GM21447 (cell line): ENCODE measurements around the gene ACSBG1.

ENCODE experiments used
- ATAC-seq: cut with Tn5 transposase; IDR thresholded peaks from one replicate; pipeline ENCODE4 v1.9.1; 2021; ENCODE audit not compliant: unreplicated experiment

The ACSBG1 gene, protein sequence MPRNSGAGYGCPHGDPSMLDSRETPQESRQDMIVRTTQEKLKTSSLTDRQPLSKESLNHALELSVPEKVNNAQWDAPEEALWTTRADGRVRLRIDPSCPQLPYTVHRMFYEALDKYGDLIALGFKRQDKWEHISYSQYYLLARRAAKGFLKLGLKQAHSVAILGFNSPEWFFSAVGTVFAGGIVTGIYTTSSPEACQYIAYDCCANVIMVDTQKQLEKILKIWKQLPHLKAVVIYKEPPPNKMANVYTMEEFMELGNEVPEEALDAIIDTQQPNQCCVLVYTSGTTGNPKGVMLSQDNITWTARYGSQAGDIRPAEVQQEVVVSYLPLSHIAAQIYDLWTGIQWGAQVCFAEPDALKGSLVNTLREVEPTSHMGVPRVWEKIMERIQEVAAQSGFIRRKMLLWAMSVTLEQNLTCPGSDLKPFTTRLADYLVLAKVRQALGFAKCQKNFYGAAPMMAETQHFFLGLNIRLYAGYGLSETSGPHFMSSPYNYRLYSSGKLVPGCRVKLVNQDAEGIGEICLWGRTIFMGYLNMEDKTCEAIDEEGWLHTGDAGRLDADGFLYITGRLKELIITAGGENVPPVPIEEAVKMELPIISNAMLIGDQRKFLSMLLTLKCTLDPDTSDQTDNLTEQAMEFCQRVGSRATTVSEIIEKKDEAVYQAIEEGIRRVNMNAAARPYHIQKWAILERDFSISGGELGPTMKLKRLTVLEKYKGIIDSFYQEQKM

GRCh38 chr15:78234515-78235040 is at the start of gene ACSBG1:
Gene ACSBG1 (minus strand): TSS chr15:78234565. CDS start chr15:78234501, 64 bp downstream.
- ATAC-seq = no peak

DNA sequence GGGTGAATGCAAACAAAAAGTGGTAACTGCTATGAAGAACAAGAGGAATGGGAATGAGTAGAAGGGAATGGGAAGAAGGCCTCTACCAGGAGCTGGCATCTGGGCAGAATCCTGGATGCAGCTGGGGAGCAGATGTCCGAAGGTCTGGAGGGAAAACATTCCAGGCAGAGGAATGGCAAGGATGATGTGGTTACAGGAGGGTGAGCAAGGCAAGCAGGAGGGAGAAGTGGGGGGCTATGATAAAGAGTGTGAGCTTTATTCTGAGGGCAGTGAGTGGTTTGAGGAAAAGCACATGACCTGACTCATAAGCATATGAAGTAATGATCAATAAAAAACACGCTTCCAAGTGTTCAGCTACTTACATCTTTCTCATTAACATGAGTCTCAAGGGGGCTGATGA is 48.0 kb upstream of the ACSBG1 start:
- no peak for ATAC-seq

GRCh38 chr15:78280319-78281072 is 46.1 kb upstream of the ACSBG1 start:
- ATAC-seq = no peak

DNA sequence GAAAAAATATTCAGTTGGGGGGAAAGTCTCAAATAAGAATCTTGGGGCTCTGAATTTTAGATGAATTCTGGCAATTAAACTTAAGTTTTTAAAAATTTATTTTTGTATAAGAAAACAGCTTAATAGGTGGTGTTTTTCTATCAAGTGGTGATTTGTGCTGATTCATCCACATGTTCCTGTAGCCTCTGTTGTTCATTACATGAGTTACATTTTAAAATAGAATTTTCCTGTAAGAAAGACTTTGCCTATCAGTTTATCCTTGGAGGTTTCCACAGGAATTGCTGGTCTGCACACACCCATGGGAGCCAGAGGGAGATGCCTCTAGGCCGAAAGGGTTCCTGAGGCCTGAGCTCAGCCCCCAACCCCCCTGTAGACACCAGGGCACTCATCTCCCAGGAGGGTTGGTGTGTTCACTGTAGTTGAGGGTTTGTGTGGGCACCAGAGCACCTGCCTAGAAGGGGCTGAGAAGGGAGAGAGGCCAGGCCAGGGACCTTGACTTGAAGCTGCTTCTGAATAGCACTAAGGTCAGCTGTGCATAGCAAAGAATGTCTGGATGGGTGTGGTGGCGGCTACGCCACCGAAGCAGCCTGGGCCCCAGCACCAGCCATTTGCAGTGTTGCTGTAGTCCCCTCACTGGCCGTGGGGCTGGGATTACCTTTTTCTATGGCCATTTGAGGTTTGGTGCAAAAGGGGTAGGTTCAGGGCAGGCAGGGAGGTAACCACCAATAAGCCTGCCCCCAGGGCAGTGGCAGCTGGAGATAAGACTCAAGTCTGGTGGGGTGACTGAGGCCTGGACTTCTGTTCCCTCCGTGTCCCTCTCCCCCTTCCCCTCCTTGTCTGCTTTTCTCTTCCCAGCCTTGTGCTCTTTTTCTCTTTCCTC is 41.9 kb upstream of the ACSBG1 start:
- no peak for ATAC-seq

GRCh38 chr15:78274994-78275393 is 40.6 kb upstream of the ACSBG1 start:
- no peak for ATAC-seq

- no peak for ATAC-seq
Measured at GRCh38 chr15:78272776-78273175, 38.4 kb upstream of the ACSBG1 start.

GRCh38 chr15:78272316-78272715 is 38.0 kb upstream of the ACSBG1 start:
- ATAC-seq = no peak

DNA sequence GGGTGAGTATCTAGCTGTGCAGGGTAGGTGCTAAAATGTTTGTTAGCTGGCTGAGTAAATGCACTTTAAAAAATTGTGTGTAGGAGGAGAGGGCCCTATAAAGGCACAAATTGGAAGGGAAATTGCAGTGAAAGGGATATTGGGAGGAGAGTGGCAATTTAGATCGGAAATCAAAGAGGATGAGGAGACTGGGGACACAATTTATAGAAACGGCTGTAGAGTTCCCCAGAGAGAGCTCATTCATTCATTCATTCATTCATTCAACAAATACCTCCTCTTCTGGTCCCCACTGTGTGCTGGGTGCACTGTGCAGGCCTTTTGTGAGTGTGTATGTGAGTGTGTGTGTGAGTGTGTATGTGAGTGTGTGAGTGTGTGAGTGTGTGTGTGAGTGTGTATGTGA is 32.4 kb upstream of the ACSBG1 start:
- no peak for ATAC-seq

DNA sequence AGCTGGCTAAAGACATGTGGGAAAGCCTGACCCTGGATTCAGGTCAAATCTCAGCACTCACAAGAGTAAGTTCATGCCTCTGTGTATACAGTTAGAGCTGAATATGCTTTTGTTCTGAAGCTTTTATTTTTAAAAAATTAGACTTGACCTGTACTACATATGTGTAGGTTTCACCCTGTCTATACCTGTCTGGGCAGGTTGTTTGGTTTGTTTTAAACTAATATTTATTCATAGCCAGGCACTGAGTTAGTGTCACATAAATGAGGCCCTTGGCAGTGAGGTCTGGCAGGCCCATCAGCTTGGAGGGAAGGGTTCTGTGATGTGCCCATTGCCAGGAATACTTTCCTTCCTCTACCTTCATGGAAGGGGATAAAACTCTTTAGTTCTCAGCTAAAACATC is 31.9 kb upstream of the ACSBG1 start:
- ATAC-seq = no peak

GRCh38 chr15:78265752-78266224 is 31.4 kb upstream of the ACSBG1 start:
- ATAC-seq = no peak

GRCh38 chr15:78265137-78265460 is 30.7 kb upstream of the ACSBG1 start:
- ATAC-seq = no peak

- ATAC-seq = no peak
Measured at GRCh38 chr15:78264304-78265136, 30.2 kb upstream of the ACSBG1 start, which contains the start of gene DNAJA4. Gene DNAJA4 (plus strand): TSS chr15:78264562. CDS start chr15:78264764, 202 bp downstream.

GRCh38 chr15:78263907-78264303 is 29.5 kb upstream of the ACSBG1 start:
- ATAC-seq = no peak

GRCh38 chr15:78263351-78263781 is 29.0 kb upstream of the ACSBG1 start:
- ATAC-seq = no peak

DNA sequence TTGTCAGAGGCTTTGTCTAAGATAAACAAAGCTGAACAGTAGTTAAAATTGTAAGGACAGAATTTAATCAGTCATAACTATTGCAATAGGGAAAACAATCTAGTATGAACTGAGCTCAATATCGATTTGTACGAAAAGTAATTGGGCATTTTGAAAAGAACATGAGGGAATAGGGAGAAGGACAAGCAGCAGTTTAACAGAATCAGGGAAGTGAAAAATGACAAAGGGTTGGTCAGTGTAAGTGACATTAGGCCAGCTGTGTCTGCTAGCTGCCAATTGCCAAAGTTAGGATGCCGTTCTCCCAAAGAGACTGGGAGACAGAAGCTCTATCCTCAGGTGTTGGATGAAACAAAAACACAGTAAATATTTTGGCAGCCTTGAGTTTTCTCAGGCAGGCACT is 26.7 kb upstream of the ACSBG1 start:
- ATAC-seq = no peak

DNA sequence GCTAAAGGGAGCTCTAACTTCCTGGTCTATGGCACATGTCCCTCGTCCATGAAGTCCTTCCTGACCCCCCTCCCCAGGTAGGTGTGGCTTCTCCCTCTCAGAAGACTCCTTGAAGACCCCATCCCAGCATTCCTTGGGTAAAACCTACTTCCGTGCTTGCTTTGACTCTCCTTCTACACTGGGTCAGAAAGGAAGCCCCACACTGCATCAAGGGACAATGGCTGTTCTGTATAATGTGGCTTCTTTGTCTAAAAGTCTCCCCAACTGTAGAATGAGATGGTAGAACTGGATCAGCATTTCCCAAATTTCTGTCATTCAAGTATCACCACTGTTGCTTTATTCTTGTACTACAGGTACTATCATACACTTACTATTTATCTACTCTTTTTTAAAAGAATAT is 26.1 kb upstream of the ACSBG1 start:
- no peak for ATAC-seq

- ATAC-seq = no peak
Measured at GRCh38 chr15:78259232-78259631, 24.9 kb upstream of the ACSBG1 start.

DNA sequence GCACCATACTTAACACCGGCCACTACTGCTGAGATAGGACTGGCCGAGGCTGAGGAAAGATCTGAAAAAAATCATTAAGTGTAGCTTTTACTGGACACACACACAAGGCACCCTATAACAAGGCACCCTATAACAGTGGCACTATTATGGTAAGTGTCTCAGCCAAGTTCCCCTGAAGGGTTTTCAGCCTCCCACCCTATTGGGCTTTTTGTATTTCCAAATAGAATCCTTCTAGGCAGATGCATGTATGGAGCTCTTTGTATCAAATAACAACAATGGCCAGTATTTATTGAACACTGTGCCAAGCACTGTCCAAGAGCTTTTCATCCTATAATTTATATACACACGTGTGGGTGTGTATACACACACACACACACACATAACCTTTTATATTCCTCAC is 23.3 kb upstream of the ACSBG1 start:
- ATAC-seq = no peak

DNA sequence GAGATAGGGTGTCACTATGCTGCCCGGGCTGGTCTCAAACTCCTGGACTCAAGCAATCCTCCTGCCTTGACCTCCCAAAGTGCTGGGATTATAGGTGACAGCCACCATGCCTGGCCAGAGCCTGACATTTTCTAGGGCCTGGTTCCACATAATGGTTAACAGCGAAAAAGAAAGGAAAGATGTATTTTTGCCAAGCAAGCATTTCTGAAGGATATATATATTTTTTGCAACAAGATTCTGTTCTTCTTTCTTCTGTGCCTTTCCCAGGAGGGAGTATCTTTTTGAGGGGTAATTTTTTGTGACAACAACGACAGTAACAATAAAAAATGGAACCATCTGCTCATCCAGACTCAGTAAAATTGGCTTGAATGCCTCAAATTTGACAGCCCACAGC is 21.7 kb upstream of the ACSBG1 start:
- ATAC-seq = no peak
